Suprapubic skin (tissue), 4 donors: ENCODE data around the gene RLF. TPM values are rescaled to one million over a fixed set of nuclear protein-coding genes. Genes with fewer than 3 reads are reported as not detected.

Experiments
- DNase-seq, 2 donors: peaks; one replicate each; pipeline ENCODE4 v3.0.0-alpha.2; 2019; ENCODE audit warnings: low spot score in 2 of 2
- H3K27ac ChIP-seq: fragments of 200-600 bp; sonication (generic); one replicate; pipeline ENCODE4 v1.5.1; 2019
- H3K27me3 ChIP-seq: fragments of 200-600 bp; sonication (generic); one replicate; pipeline ENCODE4 v1.5.1; 2019
- H3K36me3 ChIP-seq: fragments of 200-600 bp; sonication (generic); one replicate; pipeline ENCODE4 v1.5.1; 2019
- H3K4me1 ChIP-seq: fragments of 200-600 bp; sonication (generic); one replicate; pipeline ENCODE4 v1.5.1; 2019
- H3K4me3 ChIP-seq: fragments of 200-600 bp; sonication (generic); one replicate; pipeline ENCODE4 v1.5.1; 2019; ENCODE audit warnings: mild to moderate bottlenecking
- H3K9me3 ChIP-seq: fragments of 200-600 bp; sonication (generic); one replicate; pipeline ENCODE4 v1.5.1; 2019
- EP300 ChIP-seq: sonication (generic); formaldehyde crosslinking; IDR thresholded peaks from one replicate; pipeline ENCODE4 v1.6.1; 2017; ENCODE audit warnings: antibody characterized with exemption
- POLR2A ChIP-seq, 2 donors: fragments of 450-650 bp; IDR thresholded peaks; one replicate each; pipeline ENCODE4 v1.6.1; 2017; ENCODE audit warnings: antibody characterized with exemption in 2 of 2, mild to moderate bottlenecking in 2 of 2, moderate library complexity in 2 of 2
- POLR2AphosphoS5 ChIP-seq, 3 donors: sonication (generic); formaldehyde crosslinking; IDR thresholded peaks; one replicate each; pipeline ENCODE4 v1.6.1; 2017; ENCODE audit warnings: antibody characterized with exemption in 3 of 3
- WGBS: methylation state at CpG from one replicate; pipeline ENCODE4 v1.1.5; 2018; 5-methylcytosine and 5-hydroxymethylcytosine counted together
- total RNA-seq, 4 donors: library from RNA; depleted of rRNA; stranded (reverse); fragments of >200 nt; gene quantifications; one replicate each; pipeline ENCODE4 v1.1.0, GENCODE V29; 2016
- TF ChIP-seq, protein P1 (sequence below), 2 donors: fragments of 200-600 bp in 1 of 2; fragments of 450-650 bp in 1 of 2; sonication (generic) in 1 of 2; IDR thresholded peaks; one replicate each; pipeline ENCODE4 v1.5.1; 2016 to 2019; ENCODE audit warnings: antibody characterized with exemption in 2 of 2, mild to moderate bottlenecking in 1 of 2, moderate library complexity in 1 of 2

The RLF gene
- total RNA-seq, 4 donors from 2014 or later, result 17.3 to 32.9 (median 21.3) TPM

DNA sequence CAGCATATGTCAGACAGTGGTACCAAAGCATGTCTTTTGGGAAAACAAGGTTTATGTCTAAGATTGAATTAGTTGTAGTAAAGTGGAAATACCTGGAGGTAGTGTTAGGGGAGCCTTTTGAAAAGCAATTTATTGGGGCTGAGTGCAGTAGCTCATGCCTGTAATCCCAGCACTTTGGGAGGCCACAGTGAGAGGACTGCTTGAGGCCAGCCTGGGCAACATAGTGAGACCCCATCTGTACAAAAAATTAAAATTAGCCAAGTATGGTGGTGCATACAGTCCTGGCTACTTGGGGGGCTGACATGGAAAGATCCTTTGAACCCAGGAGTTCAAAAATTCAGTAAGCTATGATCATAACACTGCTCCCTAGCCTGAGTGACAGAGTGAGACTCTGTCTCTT is 104.1 kb downstream of the RLF start:
- H3K36me3 ChIP-seq, result peaks cover 67% of the 10 kb centered on the region
- H3K9me3 ChIP-seq, result no peaks in the 10 kb centered on the region
- H3K27me3 ChIP-seq, result no peaks in the 10 kb centered on the region
- no peak for TF ChIP-seq POLR2A (IDR thresholded peaks at IDR 0.05)
- no peak for TF ChIP-seq POLR2AphosphoS5 (IDR thresholded peaks at IDR 0.05)
- TF ChIP-seq, protein P1, sequence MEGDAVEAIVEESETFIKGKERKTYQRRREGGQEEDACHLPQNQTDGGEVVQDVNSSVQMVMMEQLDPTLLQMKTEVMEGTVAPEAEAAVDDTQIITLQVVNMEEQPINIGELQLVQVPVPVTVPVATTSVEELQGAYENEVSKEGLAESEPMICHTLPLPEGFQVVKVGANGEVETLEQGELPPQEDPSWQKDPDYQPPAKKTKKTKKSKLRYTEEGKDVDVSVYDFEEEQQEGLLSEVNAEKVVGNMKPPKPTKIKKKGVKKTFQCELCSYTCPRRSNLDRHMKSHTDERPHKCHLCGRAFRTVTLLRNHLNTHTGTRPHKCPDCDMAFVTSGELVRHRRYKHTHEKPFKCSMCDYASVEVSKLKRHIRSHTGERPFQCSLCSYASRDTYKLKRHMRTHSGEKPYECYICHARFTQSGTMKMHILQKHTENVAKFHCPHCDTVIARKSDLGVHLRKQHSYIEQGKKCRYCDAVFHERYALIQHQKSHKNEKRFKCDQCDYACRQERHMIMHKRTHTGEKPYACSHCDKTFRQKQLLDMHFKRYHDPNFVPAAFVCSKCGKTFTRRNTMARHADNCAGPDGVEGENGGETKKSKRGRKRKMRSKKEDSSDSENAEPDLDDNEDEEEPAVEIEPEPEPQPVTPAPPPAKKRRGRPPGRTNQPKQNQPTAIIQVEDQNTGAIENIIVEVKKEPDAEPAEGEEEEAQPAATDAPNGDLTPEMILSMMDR (IDR thresholded peaks at IDR 0.05), result no peak
- TF ChIP-seq EP300, result no peak
- no peak for DNase-seq
- no peak overlapping the region for H3K4me3 ChIP-seq
- H3K27ac ChIP-seq, result no peak overlapping the region
- peaks cover 17% of the 10 kb centered on the region for H3K4me1 ChIP-seq

DNA sequence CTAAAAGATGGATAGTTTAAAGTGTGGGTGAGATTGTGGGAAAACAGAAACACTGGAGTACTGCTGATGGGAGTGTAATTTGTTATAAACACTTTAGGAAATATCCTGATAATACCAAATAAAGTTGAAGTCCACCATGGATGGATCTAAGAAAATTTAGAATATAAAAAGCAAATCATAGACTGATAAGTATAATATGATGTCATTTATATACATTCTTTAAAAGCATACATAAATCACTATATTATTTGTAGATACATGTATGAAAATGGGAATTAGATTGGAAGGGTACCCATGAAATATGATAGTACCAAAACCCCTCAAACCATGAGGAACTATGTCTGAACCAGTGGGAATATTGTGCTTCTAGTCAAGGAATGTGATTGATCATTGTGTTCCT is 104.7 kb downstream of the RLF start:
- H3K4me3 ChIP-seq, result no peak overlapping the region
- H3K27ac ChIP-seq, result no peak overlapping the region
- peaks cover 70% of the 10 kb centered on the region for H3K36me3 ChIP-seq
- no peaks in the 10 kb centered on the region for H3K27me3 ChIP-seq
- H3K4me1 ChIP-seq, result peaks cover 17% of the 10 kb centered on the region
- TF ChIP-seq POLR2A (IDR thresholded peaks at IDR 0.05) (no peak), POLR2AphosphoS5 (IDR thresholded peaks at IDR 0.05) (no peak), EP300 (no peak)
- TF ChIP-seq, protein P1 (IDR thresholded peaks at IDR 0.05), result no peak
- H3K9me3 ChIP-seq, result no peaks in the 10 kb centered on the region
- no peak for DNase-seq

DNA sequence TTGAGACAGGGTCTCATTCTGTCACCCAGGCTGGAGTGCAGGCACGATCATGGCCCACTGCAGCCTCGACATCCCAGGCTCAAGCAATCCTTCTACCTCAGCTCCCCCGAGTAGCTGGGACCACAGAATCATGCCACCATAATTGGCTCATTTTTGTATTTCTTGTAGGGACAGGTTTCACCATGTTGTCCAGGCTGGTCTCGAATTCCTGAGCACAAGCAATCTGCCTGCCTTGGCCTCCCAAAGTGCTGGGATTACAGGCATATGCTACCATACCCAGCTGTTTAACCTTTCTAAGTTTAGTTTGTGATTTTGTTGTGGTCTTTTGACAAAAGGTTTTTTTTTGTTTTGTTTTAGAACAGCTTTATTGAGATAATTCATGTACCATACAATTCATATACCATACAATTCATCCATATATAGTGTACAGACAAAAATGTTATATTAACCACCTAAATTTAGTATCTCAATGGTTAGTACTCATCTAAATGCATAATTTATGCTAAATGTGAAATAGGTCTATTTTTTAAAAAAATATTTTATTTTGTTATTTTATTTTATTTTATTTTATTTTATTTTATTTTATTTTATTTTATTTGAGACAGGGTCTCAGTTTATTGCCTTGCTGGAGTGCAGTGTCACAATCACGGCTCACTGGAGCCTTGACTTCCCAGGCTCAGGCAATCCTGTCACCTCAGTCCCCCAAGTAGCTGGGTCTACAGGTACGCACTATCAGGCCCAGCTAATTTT is 105.8 kb downstream of the RLF start:
- no peak for DNase-seq
- Histone ChIP-seq H3K9me3 (no peaks in the 10 kb centered on the region), H3K27ac (peak overlapping the region; percentile 29), H3K27me3 (no peaks in the 10 kb centered on the region), H3K36me3 (peaks cover 70% of the 10 kb centered on the region), H3K4me3 (no peak overlapping the region), H3K4me1 (peaks cover 17% of the 10 kb centered on the region)
- no peak for TF ChIP-seq POLR2AphosphoS5 (IDR thresholded peaks at IDR 0.05)
- TF ChIP-seq POLR2A (IDR thresholded peaks at IDR 0.05), result no peak
- no peak for TF ChIP-seq EP300
- TF ChIP-seq, protein P1 (IDR thresholded peaks at IDR 0.05), result no peak
- 84% methylated on average over 6 of the region's 6 CpGs for WGBS

DNA sequence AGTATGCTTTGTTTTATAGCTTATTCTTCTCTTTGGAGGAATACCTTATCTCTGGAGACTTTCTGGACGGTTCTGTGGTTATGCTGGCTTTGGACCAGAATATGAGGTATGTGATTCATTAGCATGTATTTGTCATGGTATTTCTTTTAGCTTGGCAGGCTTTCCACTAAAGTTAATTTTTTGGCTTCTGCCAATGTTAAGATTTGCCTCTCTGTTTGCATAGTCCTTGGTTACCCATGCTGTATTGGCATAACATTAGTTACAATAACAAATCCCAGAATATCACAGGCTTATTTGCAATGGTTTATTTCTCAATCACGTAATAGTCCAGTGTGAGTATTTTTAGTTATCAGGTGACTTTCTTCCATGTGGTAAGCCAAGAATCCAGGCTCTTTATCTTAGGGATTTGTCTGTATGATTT is 106.6 kb downstream of the RLF start:
- no peaks in the 10 kb centered on the region for H3K9me3 ChIP-seq
- H3K4me3 ChIP-seq, result no peak overlapping the region
- no peak for DNase-seq
- WGBS, result 15% methylated on average over 2 of the region's 2 CpGs
- no peaks in the 10 kb centered on the region for H3K27me3 ChIP-seq
- H3K36me3 ChIP-seq, result peaks cover 70% of the 10 kb centered on the region
- peak overlapping the region; percentile 62 for H3K27ac ChIP-seq
- H3K4me1 ChIP-seq, result peaks cover 17% of the 10 kb centered on the region
- no peak for TF ChIP-seq POLR2AphosphoS5 (IDR thresholded peaks at IDR 0.05)
- TF ChIP-seq EP300, result no peak
- TF ChIP-seq POLR2A (IDR thresholded peaks at IDR 0.05), result no peak
- TF ChIP-seq, protein P1 (IDR thresholded peaks at IDR 0.05), result no peak

DNA sequence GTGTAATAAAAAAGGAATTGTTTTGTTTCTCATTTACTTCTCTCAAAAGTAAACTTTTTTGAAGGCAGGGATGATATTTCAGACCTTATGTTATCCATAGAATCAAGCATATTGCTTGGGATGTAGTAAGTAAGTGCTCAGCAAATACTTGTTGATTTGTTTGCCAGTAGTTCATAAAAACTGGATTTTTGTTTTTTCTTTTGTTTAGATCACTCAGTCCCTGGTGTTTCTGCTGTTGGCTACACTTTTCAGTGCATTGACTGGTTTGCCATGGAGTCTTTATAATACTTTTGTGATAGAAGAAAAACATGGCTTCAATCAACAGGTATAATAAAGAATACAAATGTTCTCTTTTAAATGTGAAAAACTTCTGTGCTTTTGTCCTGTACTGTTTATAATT is 107.0 kb downstream of the RLF start:
- peaks cover 70% of the 10 kb centered on the region for H3K36me3 ChIP-seq
- no peaks in the 10 kb centered on the region for H3K27me3 ChIP-seq
- H3K4me1 ChIP-seq, result peaks cover 15% of the 10 kb centered on the region
- H3K9me3 ChIP-seq, result no peaks in the 10 kb centered on the region
- no peak overlapping the region for H3K4me3 ChIP-seq
- peak overlapping the region; percentile 62 for H3K27ac ChIP-seq
- TF ChIP-seq POLR2A (IDR thresholded peaks at IDR 0.05) (no peak), EP300 (no peak), POLR2AphosphoS5 (IDR thresholded peaks at IDR 0.05) (no peak)
- TF ChIP-seq, protein P1 (IDR thresholded peaks at IDR 0.05), result no peak
- DNase-seq, result no peak
